Stromal cell of bone marrow (primary cell): ENCODE measurements around the gene PNLIPRP2.
A peak's percentile ranks its signal among the peaks of the same experiment; 100 is the strongest.

Source experiments
- DNase-seq: peaks from one replicate; pipeline ENCODE4 v3.0.0-alpha.2; 2012; ENCODE audit warnings: low read depth

Gene PNLIPRP2

GRCh38 chr10:116683821-116684220 is 63.1 kb downstream of the PNLIPRP2 start:
- DNase-seq = no peak

DNA sequence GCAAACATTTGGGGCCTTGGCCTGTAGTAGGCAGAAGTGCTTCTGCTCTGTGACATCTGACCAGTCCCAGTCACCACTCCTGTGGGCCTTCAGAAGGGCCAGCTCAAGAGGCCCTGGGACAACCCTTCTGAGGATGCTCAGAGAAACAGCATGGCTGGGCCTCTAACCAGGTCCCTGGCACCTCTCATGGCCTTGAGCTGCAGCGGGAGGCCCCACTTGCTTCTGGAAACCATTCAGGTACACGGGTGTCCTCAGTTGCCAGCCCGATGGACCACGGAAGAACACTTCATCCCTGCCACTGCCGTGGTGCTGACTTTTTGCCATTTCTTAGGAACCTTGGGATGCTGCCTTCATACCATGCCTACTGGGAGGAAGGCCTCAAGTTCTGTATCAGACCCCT is 64.0 kb downstream of the PNLIPRP2 start:
- DNase-seq = no peak

- no peak for DNase-seq
These were observed 65.1 kb downstream of the PNLIPRP2 start for GRCh38 chr10:116685807-116686206.

DNA sequence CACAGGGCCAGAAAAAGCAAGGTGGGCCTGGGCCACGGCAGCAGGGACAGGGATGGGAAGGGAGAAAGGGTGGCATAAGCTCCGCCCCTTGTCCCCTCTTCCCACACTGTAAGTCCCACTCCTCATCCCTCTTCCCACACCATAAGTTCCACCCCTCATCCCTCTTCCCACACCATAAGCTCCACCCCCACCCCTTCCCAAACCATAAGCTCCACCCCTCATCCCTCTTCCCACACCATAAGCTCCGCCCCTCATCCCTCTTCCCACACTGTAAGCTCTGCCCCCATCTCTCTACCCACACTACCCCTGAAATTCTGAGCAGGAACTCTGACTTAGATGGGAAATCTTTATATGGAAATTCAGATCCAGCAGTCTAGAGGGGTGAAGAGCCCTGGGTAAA is 65.9 kb downstream of the PNLIPRP2 start:
- DNase-seq = no peak

- no peak for DNase-seq
These were observed 66.9 kb downstream of the PNLIPRP2 start for GRCh38 chr10:116687633-116688032.

- peak; percentile 37 for DNase-seq
These were observed 67.5 kb downstream of the PNLIPRP2 start for GRCh38 chr10:116688241-116688711.

DNA sequence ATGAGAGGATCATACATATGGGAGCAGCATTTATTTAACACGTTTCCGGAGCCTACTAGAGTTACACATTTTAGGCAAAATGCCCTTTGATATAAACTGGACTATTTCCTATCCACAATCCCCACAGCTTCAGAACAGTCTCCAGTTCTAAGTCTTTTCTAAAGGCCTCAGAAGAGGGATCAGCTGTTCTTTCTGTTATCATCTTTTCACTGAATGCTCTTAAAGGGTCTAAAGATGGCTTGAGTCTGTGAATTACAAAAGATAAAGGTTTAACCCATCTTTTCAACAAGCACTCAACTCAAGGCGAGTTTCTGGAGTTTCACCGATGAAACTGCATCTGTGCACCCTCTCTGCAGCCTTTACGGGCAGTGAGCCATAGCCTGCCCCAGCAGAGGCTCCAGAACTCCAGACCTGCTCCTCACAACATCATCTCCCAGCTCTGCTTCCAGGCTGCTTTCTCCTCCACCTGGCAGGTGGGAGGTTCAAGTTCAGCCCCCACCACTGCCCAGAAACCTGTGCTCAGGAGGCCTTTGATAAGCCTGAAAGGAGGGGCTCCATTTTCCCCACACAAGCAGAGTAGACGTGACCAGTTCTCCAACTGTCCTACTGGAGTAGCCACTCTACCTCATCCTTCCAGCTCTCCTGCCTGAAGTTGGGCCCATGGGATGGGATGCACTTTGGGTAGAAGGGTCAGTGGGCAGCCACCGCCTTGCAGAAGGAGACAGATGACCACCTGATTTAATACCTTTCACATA is 68.2 kb downstream of the PNLIPRP2 start:
- no peak for DNase-seq

DNA sequence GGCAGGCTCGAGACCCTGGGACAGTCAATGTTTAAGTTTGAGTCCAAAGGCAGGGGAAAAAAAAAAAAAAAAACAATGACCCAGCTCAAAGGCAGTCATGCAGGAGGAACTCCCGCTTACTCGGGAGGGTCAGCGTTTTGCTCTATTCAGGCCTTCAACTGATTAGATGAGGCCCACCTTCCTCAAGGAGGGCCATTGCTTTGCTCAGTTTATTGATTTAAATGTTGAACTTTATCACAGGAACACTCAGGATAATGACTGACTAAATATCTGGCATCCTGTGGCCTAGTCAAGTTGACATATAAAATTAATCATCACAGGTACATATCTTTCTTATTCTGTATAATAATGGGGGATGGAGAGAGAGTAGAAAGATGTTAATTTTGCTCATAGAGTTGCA is 69.0 kb downstream of the PNLIPRP2 start:
- DNase-seq = no peak

GRCh38 chr10:116690356-116691322 is 69.9 kb downstream of the PNLIPRP2 start:
- DNase-seq = peak; percentile 19

DNA sequence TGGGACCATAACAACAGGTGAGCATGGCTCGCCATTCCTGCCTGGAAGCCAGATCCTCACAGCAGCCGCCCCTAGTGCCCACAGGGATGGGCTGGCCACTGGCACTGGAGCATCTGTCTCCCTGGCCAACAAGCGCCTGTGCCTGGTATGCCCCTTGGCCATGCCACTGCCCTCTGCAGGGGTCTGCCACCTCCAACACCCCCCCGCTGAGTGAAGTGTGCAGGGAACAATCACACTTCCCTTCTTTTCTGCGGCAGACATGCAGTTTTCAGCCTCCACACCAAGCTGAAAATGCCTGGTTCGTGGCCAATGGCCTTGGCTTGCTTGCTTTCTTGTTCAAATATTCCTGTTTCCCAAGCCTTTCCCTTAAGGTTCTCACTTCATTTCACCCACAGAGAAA is 70.9 kb downstream of the PNLIPRP2 start:
- DNase-seq = no peak

GRCh38 chr10:116692225-116692624 is 71.5 kb downstream of the PNLIPRP2 start:
- no peak for DNase-seq

- no peak for DNase-seq
These were observed 73.6 kb downstream of the PNLIPRP2 start for GRCh38 chr10:116694243-116694926.
